HL-60 (cell line): ENCODE data around the gene RUFY4.

ENCODE experiments used
- DNase-seq, 2 experiments: peaks; one replicate each; pipeline ENCODE4 v3.0.0-alpha.2; 2010 to 2020; ENCODE audit warnings: low read depth in 1 of 2, low spot score in 1 of 2
- H3K27ac ChIP-seq: fragments of 250-450 bp; sonication (Bioruptor Pico); replicated peaks from 2 replicates; pipeline ENCODE4 v1.5.1; 2020; ENCODE audit warnings: mild to moderate bottlenecking, moderate library complexity
- H3K27me3 ChIP-seq: fragments of 250-450 bp; sonication (Bioruptor Pico); 2 replicates; pipeline ENCODE4 v1.5.1; 2021; ENCODE audit warnings: mild to moderate bottlenecking, moderate library complexity; ENCODE audit not compliant: insufficient read depth, poor library complexity, severe bottlenecking
- H3K4me3 ChIP-seq: replicated peaks from 2 replicates; pipeline ENCODE4 v1.5.1; 2011; ENCODE audit warnings: mild to moderate bottlenecking, control low read depth, low read length; ENCODE audit not compliant: insufficient read depth
- CTCF ChIP-seq: IDR thresholded peaks from one replicate; pipeline ENCODE4 v1.5.1; 2011; ENCODE audit warnings: low read length, control low read depth, inconsistent platforms; ENCODE audit not compliant: insufficient read depth
- GABPA ChIP-seq: IDR thresholded peaks from 2 replicates; pipeline ENCODE4 v1.6.1; 2012; ENCODE audit warnings: low read depth
- POLR2AphosphoS5 ChIP-seq: IDR thresholded peaks from 2 replicates; pipeline ENCODE4 v1.6.1; 2012; ENCODE audit warnings: low read depth
- REST ChIP-seq: IDR thresholded peaks from 2 replicates; pipeline ENCODE4 v1.6.1; 2012; ENCODE audit warnings: low read depth; ENCODE audit not compliant: insufficient replicate concordance
- SPI1 ChIP-seq: IDR thresholded peaks from 2 replicates; pipeline ENCODE4 v1.6.1; 2012; ENCODE audit warnings: low read depth, mild to moderate bottlenecking, borderline replicate concordance

RUFY4 gene

GRCh38 chr2:218035463-218036100, 33.5 kb upstream of the RUFY4 start:
- no peak for DNase-seq
- no peak overlapping the region for H3K27ac ChIP-seq
- H3K4me3 ChIP-seq: peak overlapping the region; percentile 52
- H3K27me3 ChIP-seq: peaks cover 10% of the 10 kb centered on the region
- no peak for TF ChIP-seq POLR2AphosphoS5
- no peak for TF ChIP-seq CTCF
- no peak for TF ChIP-seq GABPA
- no peak for TF ChIP-seq REST
- no peak for TF ChIP-seq SPI1

GRCh38 chr2:218036371-218036770, 32.7 kb upstream of the RUFY4 start:
- peaks cover 10% of the 10 kb centered on the region for H3K27me3 ChIP-seq
- TF ChIP-seq GABPA: no peak
- TF ChIP-seq POLR2AphosphoS5: no peak
- no peak for TF ChIP-seq REST
- no peak for TF ChIP-seq CTCF
- no peak for TF ChIP-seq SPI1
- no peak for DNase-seq
- peak overlapping the region; percentile 52; the same call in 1 of the 2 replicates for H3K4me3 ChIP-seq
- no peak overlapping the region for H3K27ac ChIP-seq

GRCh38 chr2:218039171-218039570, 29.9 kb upstream of the RUFY4 start:
- Histone ChIP-seq H3K4me3 (no peak overlapping the region), H3K27me3 (peaks cover 6% of the 10 kb centered on the region), H3K27ac (no peak overlapping the region)
- no peak for DNase-seq
- TF ChIP-seq POLR2AphosphoS5: no peak
- no peak for TF ChIP-seq SPI1
- TF ChIP-seq REST: no peak
- no peak for TF ChIP-seq CTCF
- no peak for TF ChIP-seq GABPA
